Measurements from ENCODE around the gene CCL27.
A peak's percentile ranks its signal among the peaks of the same experiment; 100 is the strongest.

CCL27 gene

GRCh38 chr9:34684145-34684544, 21.7 kb upstream of the CCL27 start:
- DNase-seq, result no peak

- no peak for DNase-seq
Measured at GRCh38 chr9:34675869-34676268, 13.4 kb upstream of the CCL27 start.

- DNase-seq, result peak; percentile 21 to 65 (median 38)
Measured at GRCh38 chr9:34675048-34675714, 12.7 kb upstream of the CCL27 start.

GRCh38 chr9:34674440-34674839, 12.0 kb upstream of the CCL27 start:
- no peak for DNase-seq

GRCh38 chr9:34671307-34671706, 8.8 kb upstream of the CCL27 start:
- no peak for DNase-seq

GRCh38 chr9:34669809-34670562, 7.5 kb upstream of the CCL27 start:
- DNase-seq, result no peak

GRCh38 chr9:34665381-34666250, 3.2 kb upstream of the CCL27 start:
- peak; percentile 83 to 92 (median 91) for DNase-seq

GRCh38 chr9:34665067-34665380, 2.6 kb upstream of the CCL27 start:
- no peak for DNase-seq

GRCh38 chr9:34664281-34665066, 2.0 kb upstream of the CCL27 start:
- peak in 1 of 3 experiments; percentile 36 for DNase-seq

GRCh38 chr9:34663303-34663605, 797 bp upstream of the CCL27 start:
- no peak for DNase-seq

GRCh38 chr9:34659592-34660253, 2.7 kb downstream of the CCL27 start:
- no peak for DNase-seq

- no peak for DNase-seq
Measured at GRCh38 chr9:34658461-34658860, 4.0 kb downstream of the CCL27 start.

GRCh38 chr9:34656992-34657391, 5.5 kb downstream of the CCL27 start:
- no peak for DNase-seq

- no peak for DNase-seq
Measured at GRCh38 chr9:34655394-34655793, 7.1 kb downstream of the CCL27 start.

- DNase-seq, result no peak
Measured at GRCh38 chr9:34654323-34655051, 8.0 kb downstream of the CCL27 start.

GRCh38 chr9:34653151-34654072, 9.0 kb downstream of the CCL27 start:
- no peak for DNase-seq

GRCh38 chr9:34652602-34653000, 9.9 kb downstream of the CCL27 start:
- no peak for DNase-seq

- DNase-seq, result peak in 2 of 3 experiments; percentile 2 to 55
Measured at GRCh38 chr9:34651876-34652601, 10.4 kb downstream of the CCL27 start, which contains the start of gene IL11RA. Gene IL11RA, plus strand, starts transcription at chr9:34652185. Its CDS starts 3,033 bp downstream, at chr9:34655218.

GRCh38 chr9:34651321-34651720, 11.1 kb downstream of the CCL27 start:
- no peak for DNase-seq

GRCh38 chr9:34650816-34651215, 11.6 kb downstream of the CCL27 start:
- DNase-seq, result no peak

All from NCI-H1417 (cell line).